Mesothelial cell of epicardium (in vitro differentiated cells): ENCODE results near the gene ELN. TPM values are rescaled to one million over a fixed set of nuclear protein-coding genes. Genes with fewer than 3 reads are reported as not detected.

ENCODE experiments used
- DNase-seq, 2 experiments: peaks; one replicate each; pipeline ENCODE4 v3.0.0; 2021; ENCODE audit warnings: low spot score in 2 of 2; ENCODE audit not compliant: unreplicated experiment in 2 of 2
- H3K27ac Mint-ChIP-seq: 2 replicates; pipeline ENCODE4 v1.8.0; 2021; ENCODE audit warnings: mixed read lengths
- H3K27me3 Mint-ChIP-seq: 2 replicates; pipeline ENCODE4 v1.8.0; 2021; ENCODE audit warnings: low read depth, mixed read lengths
- H3K36me3 Mint-ChIP-seq: 2 replicates; pipeline ENCODE4 v1.8.0; 2021; ENCODE audit warnings: mixed read lengths
- H3K4me1 Mint-ChIP-seq: 2 replicates; pipeline ENCODE4 v1.8.0; 2021; ENCODE audit warnings: mixed read lengths
- H3K4me3 Mint-ChIP-seq: 2 replicates; pipeline ENCODE4 v1.8.0; 2021; ENCODE audit warnings: mild to moderate bottlenecking, moderate library complexity, mixed read lengths
- H3K9me3 Mint-ChIP-seq: 2 replicates; pipeline ENCODE4 v1.8.0; 2021; ENCODE audit warnings: mixed read lengths
- CTCF ChIP-seq: fragments of 200-600 bp; sonication (generic); IDR thresholded peaks from one replicate; pipeline ENCODE4 v1.5.0; 2021; ENCODE audit warnings: antibody characterized with exemption; ENCODE audit not compliant: unreplicated experiment
- total RNA-seq: library from RNA; stranded (reverse); gene quantifications from 3 replicates; pipeline ENCODE4 v1.2.1, GENCODE V29; 2021

The ELN gene
- total RNA-seq, 1 donor from 2014 or later, result 32.9 TPM

DNA sequence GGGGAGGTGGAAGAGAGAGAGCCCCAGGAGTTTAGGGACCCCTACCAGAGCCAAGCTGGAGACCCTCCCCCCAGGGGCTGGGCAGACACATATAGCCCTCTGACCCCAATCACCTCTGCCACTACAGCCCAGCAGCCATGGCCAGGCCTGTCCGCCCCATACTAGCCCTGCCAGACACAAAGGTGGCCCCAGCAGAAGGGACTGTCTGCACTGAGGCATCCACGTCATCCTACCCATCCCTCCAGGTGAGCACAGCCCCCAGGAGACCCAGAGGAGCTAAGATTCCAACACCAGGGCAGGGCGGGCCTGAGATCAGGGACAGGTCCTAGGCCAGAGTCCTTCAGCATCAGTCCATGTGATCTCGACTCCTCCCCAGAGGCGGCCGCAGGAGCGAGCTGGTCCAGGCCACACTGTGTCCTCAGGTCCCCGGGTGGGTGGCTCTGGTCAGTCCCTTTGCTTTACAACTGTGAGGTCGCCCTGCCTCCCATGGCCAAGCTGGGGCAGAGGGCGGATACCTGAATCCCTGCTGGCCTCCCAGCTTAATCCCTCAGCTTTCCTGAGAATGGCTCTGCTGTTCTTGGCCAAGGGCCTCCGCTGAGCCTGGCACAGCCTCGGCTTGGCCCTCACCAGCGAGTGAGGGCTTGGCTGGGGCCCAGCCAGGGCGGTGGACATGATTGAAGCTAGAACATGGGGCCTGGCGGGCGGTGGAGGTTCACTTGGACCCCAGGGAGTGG lies 14.3 kb upstream of the ELN start:
- Mint-ChIP-seq H3K27me3 (no peaks in the 10 kb centered on the region), H3K36me3 (no peaks in the 10 kb centered on the region), H3K4me1 (peaks cover 27% of the 10 kb centered on the region), H3K9me3 (no peaks in the 10 kb centered on the region), H3K4me3 (no peak overlapping the region), H3K27ac (no peak overlapping the region)
- TF ChIP-seq CTCF, result no peak
- no peak for DNase-seq

DNA sequence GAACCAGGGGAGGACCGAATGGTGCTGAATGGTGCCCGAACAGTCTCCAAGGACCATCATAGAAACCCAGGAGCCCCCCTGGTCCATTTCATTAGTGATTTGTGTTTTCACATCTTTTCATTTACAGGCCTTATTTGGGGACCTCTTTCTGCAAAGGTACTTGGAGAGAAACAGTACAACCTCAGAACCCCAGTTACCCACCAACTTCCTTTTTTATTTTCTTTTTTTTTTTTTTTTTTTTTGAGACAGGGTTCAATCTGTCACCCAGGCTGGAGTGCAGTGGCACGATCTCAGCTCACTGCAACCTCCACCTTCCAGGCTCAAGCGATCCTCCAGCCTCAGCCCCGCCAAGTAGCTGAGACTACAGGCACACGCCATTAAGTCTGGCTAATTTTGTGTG lies 13.0 kb upstream of the ELN start:
- peaks cover 29% of the 10 kb centered on the region for H3K4me1 Mint-ChIP-seq
- H3K9me3 Mint-ChIP-seq, result no peaks in the 10 kb centered on the region

DNA sequence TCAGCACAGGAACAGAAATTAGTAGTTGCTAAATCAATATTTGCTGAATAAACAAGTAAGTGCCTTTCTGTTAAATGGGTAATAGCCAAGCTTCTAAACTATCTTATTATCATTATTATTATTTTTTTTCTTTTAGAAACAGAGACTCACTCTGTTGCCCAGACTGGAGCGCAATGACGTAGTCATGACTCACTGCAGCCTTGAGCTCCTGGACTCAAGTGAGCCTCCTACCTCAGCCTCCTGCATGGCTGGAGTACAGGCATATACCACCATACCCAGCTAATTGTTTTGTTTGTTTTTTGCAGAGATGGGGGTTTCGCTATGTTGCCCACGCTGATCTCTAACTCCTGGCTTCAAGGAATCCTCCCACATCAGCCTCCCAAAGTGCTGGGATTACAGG lies 12.3 kb upstream of the ELN start:
- Mint-ChIP-seq H3K27ac (no peak overlapping the region), H3K27me3 (no peaks in the 10 kb centered on the region), H3K36me3 (no peaks in the 10 kb centered on the region), H3K9me3 (no peaks in the 10 kb centered on the region), H3K4me1 (peaks cover 30% of the 10 kb centered on the region), H3K4me3 (no peak overlapping the region)
- no peak for TF ChIP-seq CTCF
- DNase-seq, result no peak

More for the DNA sequence above, 13.0 kb upstream of the ELN start:
- H3K27me3 Mint-ChIP-seq, result no peaks in the 10 kb centered on the region
- TF ChIP-seq CTCF, result no peak
- DNase-seq, result no peak
- no peak overlapping the region for H3K27ac Mint-ChIP-seq
- no peak overlapping the region for H3K4me3 Mint-ChIP-seq
- H3K36me3 Mint-ChIP-seq, result no peaks in the 10 kb centered on the region

GRCh38 chr7:74017125-74017524 lies 10.8 kb upstream of the ELN start:
- TF ChIP-seq CTCF, result no peak
- Mint-ChIP-seq H3K4me3 (no peak overlapping the region), H3K9me3 (no peaks in the 10 kb centered on the region), H3K36me3 (no peaks in the 10 kb centered on the region), H3K27ac (peak overlapping the region; percentile 85), H3K4me1 (peaks cover 30% of the 10 kb centered on the region), H3K27me3 (no peaks in the 10 kb centered on the region)
- DNase-seq, result no peak

DNA sequence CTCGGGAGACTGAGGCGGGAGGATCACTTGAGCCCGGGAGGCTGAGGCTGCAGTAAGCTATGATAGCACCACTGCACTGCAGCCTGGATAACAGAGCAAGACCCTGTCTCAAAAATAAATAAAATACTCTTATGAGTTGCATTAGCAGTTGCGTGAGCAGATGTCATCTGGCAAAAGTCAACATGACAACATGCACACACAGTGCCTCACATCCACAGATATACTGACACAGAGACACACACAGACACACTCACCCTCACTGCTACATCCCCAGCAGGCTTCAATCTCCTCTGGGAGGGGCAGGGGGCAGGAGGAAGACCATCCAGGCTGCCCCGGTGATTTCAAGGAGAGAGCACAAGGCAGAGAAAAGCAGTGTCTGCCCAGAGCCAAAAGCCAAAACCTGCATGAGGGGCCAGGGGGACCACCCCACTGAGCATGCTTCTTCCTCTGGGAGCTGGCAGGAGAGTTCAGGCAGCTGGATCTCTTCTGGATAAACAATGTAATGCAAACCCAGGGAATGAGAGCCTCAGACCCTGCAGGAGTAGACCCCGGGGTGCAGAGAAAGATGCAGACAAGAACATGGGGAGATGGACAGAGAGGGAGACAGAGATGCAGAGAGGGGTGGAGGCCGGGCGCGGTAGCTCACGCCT lies 9.6 kb upstream of the ELN start:
- no peak for DNase-seq
- Mint-ChIP-seq H3K4me3 (no peak overlapping the region), H3K27me3 (no peaks in the 10 kb centered on the region), H3K36me3 (no peaks in the 10 kb centered on the region), H3K9me3 (no peaks in the 10 kb centered on the region), H3K4me1 (peaks cover 34% of the 10 kb centered on the region), H3K27ac (peak overlapping the region; percentile 79)
- TF ChIP-seq CTCF, result no peak
